Muscle layer of colon (tissue), 2 donors: ENCODE results near the gene OR4E1.
"Not testable (repeated sequence)": the region's sequence is repeated elsewhere in the genome, so short reads cannot be mapped to it uniquely, and the experiment has no call there.

Experiments used
- H3K27ac ChIP-seq: one replicate; pipeline ENCODE4 v1.7.0; 2013; ENCODE audit warnings: low read depth, mild to moderate bottlenecking, low read length, moderate library complexity
- H3K27me3 ChIP-seq, 2 donors: one replicate each; pipeline ENCODE4 v1.7.0; 2013; ENCODE audit warnings: low read length in 2 of 2, mild to moderate bottlenecking in 2 of 2; ENCODE audit not compliant: insufficient read depth in 2 of 2, control insufficient read depth in 1 of 2
- H3K36me3 ChIP-seq: one replicate; pipeline ENCODE4 v1.7.0; 2013; ENCODE audit warnings: mild to moderate bottlenecking, low read length; ENCODE audit not compliant: insufficient read depth
- H3K4me1 ChIP-seq: one replicate; pipeline ENCODE4 v1.7.0; 2013; ENCODE audit warnings: mild to moderate bottlenecking, low read length; ENCODE audit not compliant: insufficient read depth
- H3K4me3 ChIP-seq, 2 donors: one replicate each; pipeline ENCODE4 v1.7.0; 2013; ENCODE audit warnings: low read length in 2 of 2, low read depth in 1 of 2, mild to moderate bottlenecking in 1 of 2, moderate library complexity in 1 of 2
- H3K9ac ChIP-seq: one replicate; pipeline ENCODE4 v1.7.0; 2013; ENCODE audit warnings: low read length
- H3K9me3 ChIP-seq: one replicate; pipeline ENCODE4 v1.7.0; 2013; ENCODE audit warnings: mild to moderate bottlenecking, low read length
- donor health status: abdominal sarcoma.
- donor health status: Adenocarcinoma of cecum.

The OR4E1 gene

DNA sequence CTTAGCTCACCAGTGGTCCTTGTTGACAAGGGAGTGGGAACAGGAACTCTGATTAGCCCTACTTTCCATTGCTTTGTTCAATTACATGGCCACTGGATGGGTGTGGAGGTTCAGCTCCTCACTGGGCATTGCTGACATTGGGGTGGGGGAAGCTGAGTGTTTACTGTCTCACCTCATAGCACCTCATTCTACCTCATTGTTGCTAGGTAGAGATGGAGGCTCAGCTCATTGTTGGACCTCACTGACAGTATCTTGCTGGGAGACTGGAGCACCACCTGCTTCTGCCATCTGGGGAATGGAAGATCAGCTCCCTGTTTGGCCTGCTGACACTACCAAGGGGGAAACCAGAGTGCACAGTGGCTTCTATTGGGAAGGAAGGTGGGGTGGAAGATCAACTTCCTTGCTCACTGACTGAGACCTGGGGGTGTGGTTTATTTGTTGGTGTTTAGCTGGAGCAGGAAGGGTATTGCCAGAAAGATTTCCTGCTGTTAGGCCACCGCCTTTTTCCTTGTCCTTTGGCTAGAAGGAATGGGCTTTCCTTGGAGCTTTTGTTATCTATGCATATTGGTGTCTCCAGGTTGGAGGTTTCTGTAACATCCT, 21.3 kb downstream of the OR4E1 start:
- Histone ChIP-seq H3K9ac (no peak overlapping the region), H3K9me3 (no peaks in the 10 kb centered on the region), H3K36me3 (no peaks in the 10 kb centered on the region), H3K4me3 (no peak overlapping the region), H3K27me3 (no peaks in the 10 kb centered on the region), H3K4me1 (no peaks in the 10 kb centered on the region), H3K27ac (no peak overlapping the region)

DNA sequence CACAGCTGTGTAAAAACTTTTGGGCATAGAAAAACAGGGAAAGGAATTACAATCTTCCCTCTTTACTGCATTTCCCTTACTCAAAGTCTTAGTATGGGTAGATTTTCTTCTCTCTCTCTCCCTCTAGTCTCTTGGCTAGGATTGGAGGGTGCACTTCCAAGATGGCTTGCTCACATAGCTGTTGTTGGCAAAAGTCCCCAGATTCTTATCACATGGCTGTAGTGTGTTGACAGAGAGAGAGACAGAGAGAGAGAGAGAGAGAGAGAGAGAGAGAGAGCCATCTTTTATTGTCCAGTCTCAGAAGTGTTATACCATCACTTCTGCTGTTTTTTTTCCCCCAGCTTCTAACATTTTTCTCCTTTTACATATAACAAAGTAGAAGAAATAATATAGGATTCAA, 26.2 kb downstream of the OR4E1 start:
- no peaks in the 10 kb centered on the region for H3K9me3 ChIP-seq
- no peaks in the 10 kb centered on the region for H3K36me3 ChIP-seq
- H3K4me1 ChIP-seq, result no peaks in the 10 kb centered on the region
- H3K27ac ChIP-seq, result no peak overlapping the region
- H3K4me3 ChIP-seq, result no peak overlapping the region
- H3K9ac ChIP-seq, result no peak overlapping the region
- H3K27me3 ChIP-seq, result no peaks in the 10 kb centered on the region

DNA sequence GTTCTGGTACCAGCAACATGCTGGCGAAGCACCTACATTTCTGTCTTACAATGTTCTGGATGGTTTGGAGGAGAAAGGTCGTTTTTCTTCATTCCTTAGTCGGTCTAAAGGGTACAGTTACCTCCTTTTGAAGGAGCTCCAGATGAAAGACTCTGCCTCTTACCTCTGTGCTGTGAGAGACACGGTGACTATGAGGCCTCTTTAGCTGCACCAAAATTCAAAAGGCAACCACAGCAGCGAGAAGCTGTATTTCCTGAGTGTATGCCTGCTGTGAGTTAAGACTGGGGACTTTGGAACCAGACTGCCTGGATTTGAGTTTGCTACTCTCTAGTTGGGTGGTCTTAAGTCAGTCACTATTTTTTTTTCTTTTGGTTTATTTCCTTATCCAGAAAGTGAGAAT, 30.2 kb downstream of the OR4E1 start:
- Histone ChIP-seq H3K4me1 (no peaks in the 10 kb centered on the region), H3K9me3 (no peaks in the 10 kb centered on the region), H3K36me3 (no peaks in the 10 kb centered on the region), H3K9ac (no peak overlapping the region), H3K27me3 (no peaks in the 10 kb centered on the region), H3K27ac (no peak overlapping the region), H3K4me3 (no peak overlapping the region)

DNA sequence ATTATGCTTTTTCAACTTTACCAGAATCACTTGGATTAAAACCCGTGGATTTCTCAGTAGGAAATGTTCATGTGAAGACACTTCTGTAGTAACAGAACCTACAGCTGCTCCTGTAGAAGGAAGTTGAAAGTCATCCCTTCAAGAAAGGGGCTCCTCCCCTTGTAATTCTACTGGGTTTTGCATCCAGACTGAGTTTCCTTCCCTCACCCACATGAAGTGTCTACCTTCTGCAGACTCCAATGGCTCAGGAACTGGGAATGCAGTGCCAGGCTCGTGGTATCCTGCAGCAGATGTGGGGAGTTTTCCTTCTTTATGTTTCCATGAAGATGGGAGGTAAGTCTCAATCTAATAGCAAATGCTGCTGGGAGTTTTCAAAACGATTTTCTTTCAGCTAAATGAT, 30.9 kb downstream of the OR4E1 start:
- no peak overlapping the region for H3K9ac ChIP-seq
- no peaks in the 10 kb centered on the region for H3K36me3 ChIP-seq
- H3K27me3 ChIP-seq, result no peaks in the 10 kb centered on the region
- no peaks in the 10 kb centered on the region for H3K9me3 ChIP-seq
- no peak overlapping the region for H3K27ac ChIP-seq
- H3K4me1 ChIP-seq, result no peaks in the 10 kb centered on the region
- no peak overlapping the region for H3K4me3 ChIP-seq

DNA sequence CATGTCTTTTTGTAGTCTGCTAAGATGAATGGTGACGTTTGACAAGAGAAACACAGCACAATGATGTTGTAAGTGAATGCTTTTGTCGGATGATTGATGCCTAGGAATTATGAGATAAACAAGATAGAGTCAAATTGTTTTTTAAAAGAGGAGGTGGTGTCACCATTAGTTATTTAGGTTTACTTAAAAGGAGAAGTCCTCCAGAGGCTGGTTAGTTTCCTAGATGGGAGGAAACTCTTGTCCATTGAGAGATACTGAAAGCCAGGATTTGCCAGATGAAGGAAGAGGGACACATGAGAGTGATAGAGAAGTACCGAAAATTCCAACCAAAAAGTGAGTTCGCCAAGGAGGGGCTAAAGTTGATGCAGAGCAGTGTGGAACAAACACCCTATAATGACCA, 38.8 kb downstream of the OR4E1 start, which contains the start of gene OR10G2:
Gene OR10G2 (minus strand): TSS at position 101 of the 400 bp plus-strand sequence. CDS start 98 bp downstream, at position 3.
- Histone ChIP-seq H3K9ac (no peak within 1 kb of the TSS), H3K27ac (no peak within 1 kb of the TSS), H3K4me1 (no peaks in the 10 kb centered on the region), H3K9me3 (no peaks in the 10 kb centered on the region), H3K4me3 (no peak within 1 kb of the TSS), H3K27me3 (no peaks in the 10 kb centered on the region), H3K36me3 (no peaks in the 10 kb centered on the region)

DNA sequence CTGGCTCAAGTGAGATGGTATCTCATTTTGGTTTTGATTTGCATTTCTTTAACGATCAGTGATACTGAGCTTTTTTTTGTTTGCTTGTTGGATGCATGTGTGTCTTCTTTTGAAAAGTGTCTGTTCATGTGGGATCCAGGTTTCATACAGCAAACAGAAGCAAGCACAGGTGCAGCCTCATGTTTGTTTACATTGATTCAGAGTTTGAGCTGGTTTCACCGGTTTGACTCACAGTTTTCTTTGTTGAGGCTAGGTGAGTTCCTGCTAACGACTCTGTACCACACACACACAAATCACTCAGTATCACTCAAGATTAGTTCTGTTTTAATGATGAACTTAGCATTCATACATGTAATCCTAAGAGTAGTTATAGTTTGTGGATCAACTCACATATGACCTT, 42.5 kb downstream of the OR4E1 start:
- Histone ChIP-seq H3K36me3 (no peaks in the 10 kb centered on the region), H3K27me3 (no peaks in the 10 kb centered on the region), H3K9me3 (no peaks in the 10 kb centered on the region), H3K9ac (no peak overlapping the region), H3K4me3 (no peak overlapping the region), H3K27ac (no peak overlapping the region), H3K4me1 (no peaks in the 10 kb centered on the region)

DNA sequence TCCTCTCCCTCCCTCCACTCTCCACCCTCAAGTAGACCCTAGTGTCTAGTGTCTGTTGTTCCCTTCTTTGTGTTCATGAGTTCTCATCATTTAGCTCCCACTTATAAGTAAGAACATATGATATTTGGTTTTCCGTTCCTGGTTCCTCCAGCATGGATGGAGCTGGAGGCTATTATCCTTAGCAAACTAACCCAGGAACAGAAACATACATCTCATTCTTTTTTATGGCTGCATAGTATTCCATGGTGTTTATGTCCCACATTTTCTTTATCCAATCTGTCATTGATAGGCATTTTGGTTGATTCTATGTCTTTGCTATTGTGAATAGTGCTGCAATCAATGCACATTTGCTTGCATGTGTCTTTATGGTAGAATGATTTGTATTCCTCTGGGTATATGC, 43.1 kb downstream of the OR4E1 start:
- not testable (repeated sequence) for H3K27me3 ChIP-seq, H3K4me1 ChIP-seq, H3K36me3 ChIP-seq, H3K9ac ChIP-seq, H3K27ac ChIP-seq, H3K4me3 ChIP-seq, H3K9me3 ChIP-seq

DNA sequence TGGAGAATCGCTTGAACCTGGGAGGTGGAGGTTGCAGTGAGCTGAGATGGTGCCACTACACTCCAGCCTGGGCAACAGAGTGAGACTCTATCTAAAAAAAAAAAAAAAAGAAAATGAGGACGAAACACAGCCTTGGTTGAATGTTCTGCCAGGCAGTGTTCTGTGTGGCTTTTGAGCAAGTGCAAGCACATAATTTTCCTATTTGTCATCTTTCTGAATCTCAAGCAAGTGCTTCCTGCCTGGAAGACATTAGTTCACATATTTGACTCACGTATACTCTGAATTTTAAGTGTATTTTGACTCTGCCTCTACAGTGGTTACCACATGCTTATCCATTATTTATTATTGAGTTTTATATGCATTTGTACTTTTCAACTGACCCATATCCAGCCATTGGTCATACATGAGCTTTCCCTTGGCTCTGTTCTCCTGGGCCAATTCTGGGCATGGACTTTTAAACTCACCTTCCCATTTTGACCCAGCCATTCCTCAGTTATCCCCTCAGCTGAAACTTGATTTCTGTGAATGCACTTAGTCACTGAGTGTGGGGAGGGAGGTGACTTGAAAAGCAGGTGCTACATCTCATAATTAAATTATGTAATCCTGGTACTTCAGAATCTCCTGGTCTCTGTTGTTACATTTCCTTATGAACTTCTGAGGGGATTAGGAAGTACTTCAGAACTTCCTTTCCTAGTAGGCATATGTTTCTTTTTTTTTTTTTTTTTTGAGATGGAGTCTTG, 47.0 kb downstream of the OR4E1 start:
- Histone ChIP-seq H3K4me3 (no peak overlapping the region), H3K27ac (no peak overlapping the region)

More for the DNA sequence above, 47.0 kb downstream of the OR4E1 start:
- H3K9me3 ChIP-seq, result no peaks in the 10 kb centered on the region
- H3K4me1 ChIP-seq, result no peaks in the 10 kb centered on the region
- no peaks in the 10 kb centered on the region for H3K27me3 ChIP-seq
- no peaks in the 10 kb centered on the region for H3K36me3 ChIP-seq
- no peak overlapping the region for H3K9ac ChIP-seq
